Prostate gland (tissue), 2 donors: ENCODE data around the gene DPH3. TPM values are rescaled to one million over a fixed set of nuclear protein-coding genes. Genes with fewer than 3 reads are reported as not detected.

Experiments
- DNase-seq: peaks from one replicate; pipeline ENCODE4 v3.0.0-alpha.2; 2019; ENCODE audit warnings: low spot score
- H3K27ac ChIP-seq, 2 donors: fragments of 200-600 bp; sonication (generic); 2 replicates each; pipeline ENCODE4 v1.5.1; 2017 to 2019
- H3K27me3 ChIP-seq: fragments of 200-600 bp; sonication (generic); replicated peaks from 2 replicates; pipeline ENCODE4 v1.5.1; 2019; ENCODE audit not compliant: insufficient read depth
- H3K36me3 ChIP-seq, 2 donors: fragments of 200-600 bp; sonication (generic); 1 replicate in 1 of 2; 2 replicates in 1 of 2; pipeline versions ENCODE4 v1.5.1 to v1.8.1; 2017 to 2019
- H3K4me1 ChIP-seq: fragments of 200-600 bp; sonication (generic); replicated peaks from 2 replicates; pipeline ENCODE4 v1.5.1; 2019
- H3K4me3 ChIP-seq, 2 donors: fragments of 200-600 bp; sonication (generic); 2 replicates each; pipeline ENCODE4 v1.5.1; 2017 to 2019
- H3K9me3 ChIP-seq: fragments of 200-600 bp; sonication (generic); 2 replicates; pipeline ENCODE4 v1.5.1; 2017
- POLR2A ChIP-seq: fragments of 450-650 bp; IDR thresholded peaks from one replicate; pipeline ENCODE4 v1.6.1; 2016; ENCODE audit warnings: antibody characterized with exemption, mild to moderate bottlenecking
- POLR2AphosphoS5 ChIP-seq: sonication (generic); formaldehyde crosslinking; IDR thresholded peaks from one replicate; pipeline ENCODE4 v1.6.1; 2017; ENCODE audit warnings: antibody characterized with exemption
- WGBS: methylation state at CpG from one replicate; pipeline ENCODE4 v1.1.5; 2018; 5-methylcytosine and 5-hydroxymethylcytosine counted together
- intact Hi-C: fragments of 100-400 bp; cut with DNase I; formaldehyde crosslinking; loops from one replicate; pipeline ENCODE4 v1.14.2; 2022
- total RNA-seq, 2 donors: library from RNA; depleted of rRNA; stranded (reverse); fragments of >200 nt; gene quantifications; one replicate each; pipeline ENCODE4 v1.1.0, GENCODE V29; 2016
- TF ChIP-seq, protein P1 (sequence below), 4 experiments: fragments of 200-600 bp in 2 of 4; fragments of 450-650 bp in 2 of 4; sonication (generic) in 2 of 4; IDR thresholded peaks; 1 replicate in 3 of 4; 2 replicates in 1 of 4; pipeline ENCODE4 v1.5.1; 2016 to 2019; ENCODE audit warnings: antibody characterized with exemption in 4 of 4, mild to moderate bottlenecking in 2 of 4, moderate library complexity in 2 of 4

The DPH3 gene
- total RNA-seq, 2 donors from 2014 or later: 12.4 to 13.8 TPM

DNA sequence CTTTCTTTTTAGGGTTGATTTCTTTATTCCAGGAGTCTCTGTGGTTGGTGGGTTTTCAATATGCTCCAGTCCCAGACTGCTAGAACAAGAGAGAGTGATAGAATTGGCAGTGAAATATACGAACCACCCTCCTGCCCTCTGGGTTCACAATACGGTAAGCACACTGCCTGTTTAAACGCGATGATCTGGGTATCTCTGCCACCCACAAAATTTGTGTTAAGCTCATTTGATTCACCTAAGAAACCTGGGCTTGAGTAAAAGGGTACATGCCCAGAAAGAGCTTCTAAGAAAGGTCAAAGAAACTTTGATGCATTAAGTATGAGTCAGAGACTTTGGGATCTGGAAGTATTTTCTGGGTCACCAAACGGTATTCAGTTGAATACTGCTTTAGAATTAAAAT is 30.1 kb upstream of the DPH3 start:
- H3K36me3 ChIP-seq: no peaks in the 10 kb centered on the region
- intact Hi-C loops: loop anchor here (10.0 kb wide), 1 partner anchor 120 kb away; no protein-coding TSS in a partner anchor
- no peak overlapping the region for H3K4me3 ChIP-seq
- no peak overlapping the region for H3K27ac ChIP-seq
- no peaks in the 10 kb centered on the region for H3K4me1 ChIP-seq
- H3K9me3 ChIP-seq: no peaks in the 10 kb centered on the region
- H3K27me3 ChIP-seq: no peaks in the 10 kb centered on the region
- no peak for TF ChIP-seq POLR2AphosphoS5
- TF ChIP-seq, protein P1, sequence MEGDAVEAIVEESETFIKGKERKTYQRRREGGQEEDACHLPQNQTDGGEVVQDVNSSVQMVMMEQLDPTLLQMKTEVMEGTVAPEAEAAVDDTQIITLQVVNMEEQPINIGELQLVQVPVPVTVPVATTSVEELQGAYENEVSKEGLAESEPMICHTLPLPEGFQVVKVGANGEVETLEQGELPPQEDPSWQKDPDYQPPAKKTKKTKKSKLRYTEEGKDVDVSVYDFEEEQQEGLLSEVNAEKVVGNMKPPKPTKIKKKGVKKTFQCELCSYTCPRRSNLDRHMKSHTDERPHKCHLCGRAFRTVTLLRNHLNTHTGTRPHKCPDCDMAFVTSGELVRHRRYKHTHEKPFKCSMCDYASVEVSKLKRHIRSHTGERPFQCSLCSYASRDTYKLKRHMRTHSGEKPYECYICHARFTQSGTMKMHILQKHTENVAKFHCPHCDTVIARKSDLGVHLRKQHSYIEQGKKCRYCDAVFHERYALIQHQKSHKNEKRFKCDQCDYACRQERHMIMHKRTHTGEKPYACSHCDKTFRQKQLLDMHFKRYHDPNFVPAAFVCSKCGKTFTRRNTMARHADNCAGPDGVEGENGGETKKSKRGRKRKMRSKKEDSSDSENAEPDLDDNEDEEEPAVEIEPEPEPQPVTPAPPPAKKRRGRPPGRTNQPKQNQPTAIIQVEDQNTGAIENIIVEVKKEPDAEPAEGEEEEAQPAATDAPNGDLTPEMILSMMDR (IDR thresholded peaks at IDR 0.05): no peak
- TF ChIP-seq POLR2A: no peak
- 92% methylated on average over 5 of the region's 5 CpGs for WGBS
- DNase-seq: no peak

DNA sequence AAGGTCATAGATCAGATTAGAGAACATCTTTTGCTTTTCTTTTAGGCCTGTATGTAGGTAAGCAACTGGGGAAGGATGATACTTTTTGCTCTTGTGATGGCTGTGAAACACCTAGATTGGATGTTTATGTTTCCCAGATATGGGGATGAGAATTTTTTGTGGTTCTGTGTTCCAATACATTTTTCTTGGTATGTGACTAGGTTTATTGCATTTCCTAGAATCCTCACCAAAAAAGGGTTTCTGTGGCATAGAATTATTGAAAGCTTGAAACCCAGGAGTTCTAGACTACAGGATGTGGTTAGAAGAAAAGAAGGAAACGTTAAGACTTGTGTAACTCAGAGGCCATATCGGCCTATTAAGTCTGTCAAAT is 26.1 kb upstream of the DPH3 start:
- H3K4me3 ChIP-seq: no peak overlapping the region
- DNase-seq: no peak
- intact Hi-C loops: loop anchor here (2.0 to 10.0 kb wide), 3 partner anchors 124 to 260 kb away; no protein-coding TSS in a partner anchor
- no peak overlapping the region for H3K27ac ChIP-seq
- H3K27me3 ChIP-seq: no peaks in the 10 kb centered on the region
- 66% methylated on average over 2 of the region's 2 CpGs for WGBS
- no peaks in the 10 kb centered on the region for H3K9me3 ChIP-seq
- TF ChIP-seq, protein P1 (IDR thresholded peaks at IDR 0.05): no peak
- no peak for TF ChIP-seq POLR2A
- TF ChIP-seq POLR2AphosphoS5: no peak
- no peaks in the 10 kb centered on the region for H3K36me3 ChIP-seq
- H3K4me1 ChIP-seq: no peaks in the 10 kb centered on the region

DNA sequence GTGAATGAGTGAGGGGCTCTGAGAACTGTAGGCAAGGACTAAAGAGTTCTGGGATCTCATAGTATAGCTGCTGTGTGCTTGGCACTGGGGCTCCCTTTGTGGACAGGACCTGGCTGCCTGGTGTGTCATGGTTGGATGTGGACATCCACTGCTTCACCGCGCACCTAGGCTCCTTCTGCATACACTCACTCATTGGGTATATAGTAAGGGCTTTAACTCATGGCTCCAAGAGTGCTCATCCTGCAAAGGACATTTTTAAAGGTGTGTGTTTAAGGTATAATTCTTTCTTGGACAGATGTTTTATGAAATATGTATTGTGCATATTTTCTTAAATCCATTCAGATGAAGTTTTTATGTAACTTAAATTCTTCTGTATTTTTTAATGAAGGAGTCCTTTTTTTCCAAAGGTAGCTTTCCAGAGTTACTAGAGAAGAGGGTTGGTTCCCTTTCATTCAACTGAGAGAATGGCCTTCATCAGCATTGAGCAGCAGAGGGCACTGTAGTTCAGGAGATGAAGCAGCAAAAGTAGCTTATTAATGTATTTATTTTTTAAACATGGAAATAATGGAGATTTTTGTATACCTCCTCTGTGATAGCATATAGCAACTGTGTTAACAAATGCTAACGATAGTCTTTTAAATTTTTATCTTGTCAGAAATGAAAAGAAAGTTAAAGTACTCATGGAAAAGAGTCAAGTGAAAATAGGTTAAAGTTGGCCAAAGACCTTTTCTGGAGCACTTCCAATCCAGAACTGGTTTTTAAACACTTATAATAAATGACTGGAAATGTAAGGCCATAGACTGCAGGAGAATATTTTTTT is 25.5 kb upstream of the DPH3 start:
- Histone ChIP-seq H3K9me3 (no peaks in the 10 kb centered on the region), H3K36me3 (no peaks in the 10 kb centered on the region), H3K4me3 (no peak overlapping the region), H3K4me1 (no peaks in the 10 kb centered on the region), H3K27me3 (no peaks in the 10 kb centered on the region), H3K27ac (no peak overlapping the region)
- 61% methylated on average over 3 of the region's 3 CpGs for WGBS
- intact Hi-C loops: loop anchor here (2.0 to 10.0 kb wide), 3 partner anchors 125 to 261 kb away; no protein-coding TSS in a partner anchor
- TF ChIP-seq, protein P1 (IDR thresholded peaks at IDR 0.05): peak; percentile 13 to 80 (median 65)
- TF ChIP-seq POLR2A (no peak), POLR2AphosphoS5 (no peak)
- DNase-seq: no peak

DNA sequence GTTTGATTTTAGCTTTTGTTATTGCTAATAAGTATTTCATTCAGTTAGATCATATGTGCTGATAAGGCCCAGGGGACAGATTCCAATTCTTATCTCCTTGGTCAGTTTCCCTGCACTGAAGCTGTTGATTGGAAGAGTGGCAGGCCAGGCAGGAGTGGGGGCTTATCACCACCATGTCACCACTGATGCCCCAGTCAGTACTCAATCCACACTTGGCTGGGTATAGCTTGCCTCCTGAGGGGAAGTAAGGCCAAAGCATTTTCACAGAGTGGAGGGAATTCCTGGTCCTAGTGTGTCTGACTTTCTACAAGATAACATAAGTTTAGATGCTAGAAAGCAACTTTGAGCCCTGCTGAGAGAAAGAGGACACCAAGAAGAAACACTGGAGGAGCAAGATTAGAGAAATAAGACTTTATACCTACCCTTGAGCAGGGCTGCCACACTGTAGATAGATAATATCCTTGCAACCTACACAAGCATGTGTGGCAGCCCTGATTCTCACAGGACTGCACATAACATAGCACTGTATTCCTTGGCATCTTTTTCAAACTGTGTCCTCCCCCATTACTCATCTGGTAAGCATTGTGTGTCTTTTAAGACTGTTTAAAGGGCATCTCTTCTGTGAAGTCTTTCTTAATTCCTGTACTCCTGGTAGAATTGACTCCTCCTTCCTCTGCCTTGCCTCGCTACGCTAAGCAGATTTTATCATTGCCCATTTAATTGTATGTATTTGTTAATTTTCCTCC is 24.6 kb upstream of the DPH3 start:
- no peak overlapping the region for H3K4me3 ChIP-seq
- TF ChIP-seq POLR2A (no peak), POLR2AphosphoS5 (no peak)
- TF ChIP-seq, protein P1 (IDR thresholded peaks at IDR 0.05): no peak
- no peaks in the 10 kb centered on the region for H3K4me1 ChIP-seq
- no peak for DNase-seq
- H3K27ac ChIP-seq: no peak overlapping the region
- no peaks in the 10 kb centered on the region for H3K36me3 ChIP-seq
- no peaks in the 10 kb centered on the region for H3K27me3 ChIP-seq
- 68% methylated on average over 2 of the region's 2 CpGs for WGBS
- intact Hi-C loops: no loop called here
- no peaks in the 10 kb centered on the region for H3K9me3 ChIP-seq
